GM12891 (cell line): ENCODE data around the gene C10orf95.

Experiments
- PAX5 ChIP-seq: IDR thresholded peaks from 2 replicates; pipeline ENCODE4 v1.6.1; 2011; ENCODE audit warnings: low read length, moderate library complexity, mild to moderate bottlenecking; ENCODE audit not compliant: insufficient read depth, severe bottlenecking
- POLR2A ChIP-seq: IDR thresholded peaks from 2 replicates; pipeline ENCODE4 v1.6.1; 2011; ENCODE audit warnings: low read depth, low read length, control low read depth
- POLR2AphosphoS5 ChIP-seq: IDR thresholded peaks from 2 replicates; pipeline ENCODE4 v1.6.1; 2011; ENCODE audit warnings: low read depth, low read length, control low read depth
- POU2F2 ChIP-seq: IDR thresholded peaks from 2 replicates; pipeline ENCODE4 v1.6.1; 2011; ENCODE audit warnings: low read depth, mild to moderate bottlenecking, control low read depth, low read length, moderate library complexity
- SPI1 ChIP-seq: IDR thresholded peaks from 2 replicates; pipeline ENCODE4 v1.6.1; 2011; ENCODE audit warnings: low read depth, low read length, control low read depth
- TAF1 ChIP-seq: IDR thresholded peaks from 2 replicates; pipeline ENCODE4 v1.6.1; 2011; ENCODE audit warnings: low read depth, low read length, control low read depth

DNA sequence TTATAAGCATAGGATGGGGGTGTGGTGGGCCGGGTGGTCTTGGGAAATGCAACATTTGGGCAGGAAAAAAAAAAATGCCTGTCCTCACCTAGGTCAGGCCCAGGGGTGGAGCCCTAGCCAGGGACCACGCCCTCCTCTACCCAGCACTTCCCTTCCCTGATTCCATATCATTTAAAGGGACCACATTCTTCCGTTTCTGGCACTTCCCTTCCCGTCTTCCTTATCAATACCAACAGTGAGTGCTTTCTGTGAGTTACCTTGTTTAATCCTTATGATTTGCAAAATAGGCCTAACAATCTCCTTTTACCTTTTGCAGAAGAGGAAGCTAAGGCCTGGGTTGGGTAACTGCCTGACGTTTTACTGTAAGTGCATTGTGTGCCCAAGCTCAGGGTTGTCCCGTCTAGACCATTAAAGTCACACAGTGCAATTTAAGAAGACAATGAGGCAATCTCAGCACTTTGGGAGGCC lies 16.7 kb upstream of the C10orf95 start:
- no peak for TF ChIP-seq POLR2A
- no peak for TF ChIP-seq POLR2AphosphoS5
- no peak for TF ChIP-seq POU2F2
- TF ChIP-seq PAX5: no peak
- no peak for TF ChIP-seq TAF1
- no peak for TF ChIP-seq SPI1
